GM13977 (cell line): ENCODE results near the gene LRRC46.

Experiments used
- DNase-seq: peaks from one replicate; pipeline ENCODE4 v3.0.0; 2012; ENCODE audit warnings: low spot score
- in situ Hi-C: fragments of 300-500 bp; cut with MboI; formaldehyde crosslinking; loops from one replicate; pipeline ENCODE4 v1.12.0; 2022; ENCODE audit warnings: low sequenced_read_pairs, low pct_unique_long_range_greater_than_20kb, mixed read lengths, inconsistent platforms; ENCODE audit not compliant: unreplicated experiment
- TF ChIP-seq, protein P1 (sequence below): IDR thresholded peaks from 2 replicates; pipeline ENCODE4 v1.5.1; 2012; ENCODE audit warnings: mild to moderate bottlenecking, control low read depth; ENCODE audit not compliant: insufficient read depth; ENCODE audit errors: extremely low read depth, missing control alignments

Gene LRRC46

DNA sequence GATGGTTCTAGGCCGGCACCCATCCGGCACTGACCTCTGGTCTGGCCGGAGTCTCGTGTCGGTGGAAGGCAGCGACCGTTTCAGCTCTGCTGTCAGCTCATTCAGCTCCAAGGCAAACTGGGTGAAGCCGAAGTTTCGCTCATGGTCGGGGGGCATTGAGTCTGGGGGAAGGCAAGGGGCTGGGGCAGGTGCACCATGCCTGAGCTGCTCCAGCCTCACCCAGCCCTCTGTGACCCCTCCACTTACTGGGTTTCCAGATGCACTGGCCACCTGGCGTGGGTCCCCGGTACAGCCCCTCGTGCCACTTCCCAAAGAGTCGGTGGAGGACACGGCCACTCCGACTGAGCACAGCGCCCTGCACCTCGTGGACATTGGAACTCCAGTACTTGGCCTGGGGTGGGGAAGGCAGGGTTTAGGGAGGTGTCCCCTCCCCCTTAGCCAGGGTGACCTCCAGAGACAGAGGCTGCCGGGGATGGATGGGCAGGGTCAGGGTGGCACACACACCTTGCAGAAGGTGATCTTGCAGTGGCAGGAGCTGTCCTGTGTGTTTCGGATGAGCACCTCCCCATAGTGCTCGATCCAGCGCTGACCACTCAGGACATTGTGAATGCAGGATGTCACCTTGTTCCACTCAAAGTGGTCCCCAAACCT lies 22.5 kb upstream of the LRRC46 start:
- DNase-seq: no peak
- TF ChIP-seq, protein P1, sequence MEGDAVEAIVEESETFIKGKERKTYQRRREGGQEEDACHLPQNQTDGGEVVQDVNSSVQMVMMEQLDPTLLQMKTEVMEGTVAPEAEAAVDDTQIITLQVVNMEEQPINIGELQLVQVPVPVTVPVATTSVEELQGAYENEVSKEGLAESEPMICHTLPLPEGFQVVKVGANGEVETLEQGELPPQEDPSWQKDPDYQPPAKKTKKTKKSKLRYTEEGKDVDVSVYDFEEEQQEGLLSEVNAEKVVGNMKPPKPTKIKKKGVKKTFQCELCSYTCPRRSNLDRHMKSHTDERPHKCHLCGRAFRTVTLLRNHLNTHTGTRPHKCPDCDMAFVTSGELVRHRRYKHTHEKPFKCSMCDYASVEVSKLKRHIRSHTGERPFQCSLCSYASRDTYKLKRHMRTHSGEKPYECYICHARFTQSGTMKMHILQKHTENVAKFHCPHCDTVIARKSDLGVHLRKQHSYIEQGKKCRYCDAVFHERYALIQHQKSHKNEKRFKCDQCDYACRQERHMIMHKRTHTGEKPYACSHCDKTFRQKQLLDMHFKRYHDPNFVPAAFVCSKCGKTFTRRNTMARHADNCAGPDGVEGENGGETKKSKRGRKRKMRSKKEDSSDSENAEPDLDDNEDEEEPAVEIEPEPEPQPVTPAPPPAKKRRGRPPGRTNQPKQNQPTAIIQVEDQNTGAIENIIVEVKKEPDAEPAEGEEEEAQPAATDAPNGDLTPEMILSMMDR: no peak
- in situ Hi-C loops: no loop called here

- in situ Hi-C loops: no loop called here
- TF ChIP-seq, protein P1: no peak
- no peak for DNase-seq
Measured at GRCh38 chr17:47810200-47810821, 21.2 kb upstream of the LRRC46 start.

GRCh38 chr17:47810901-47811635 lies 20.4 kb upstream of the LRRC46 start:
- in situ Hi-C loops: no loop called here
- TF ChIP-seq, protein P1: no peak
- DNase-seq: no peak

DNA sequence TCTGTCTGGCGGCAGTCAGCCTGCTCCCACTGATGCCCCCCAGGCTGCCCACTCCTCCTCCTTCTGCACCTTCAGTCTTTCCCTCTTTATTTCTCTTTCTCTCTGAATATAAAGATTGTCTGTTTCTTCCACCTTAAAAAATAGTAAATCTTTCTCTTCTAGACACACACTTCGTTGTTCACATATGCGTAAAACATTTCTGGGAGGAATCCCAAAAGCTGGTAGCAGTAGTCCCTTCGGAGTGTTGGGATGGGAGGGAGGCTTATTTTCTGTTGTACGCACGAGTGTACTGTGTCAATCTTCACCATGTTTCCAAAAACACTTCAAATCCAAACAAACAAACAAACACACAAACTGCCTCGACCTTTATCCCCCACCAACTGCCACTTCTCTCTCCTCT lies 19.8 kb upstream of the LRRC46 start:
- in situ Hi-C loops: no loop called here
- no peak for DNase-seq
- TF ChIP-seq, protein P1: no peak

GRCh38 chr17:47812146-47812920 lies 19.1 kb upstream of the LRRC46 start:
- TF ChIP-seq, protein P1: no peak
- no peak for DNase-seq
- in situ Hi-C loops: no loop called here

DNA sequence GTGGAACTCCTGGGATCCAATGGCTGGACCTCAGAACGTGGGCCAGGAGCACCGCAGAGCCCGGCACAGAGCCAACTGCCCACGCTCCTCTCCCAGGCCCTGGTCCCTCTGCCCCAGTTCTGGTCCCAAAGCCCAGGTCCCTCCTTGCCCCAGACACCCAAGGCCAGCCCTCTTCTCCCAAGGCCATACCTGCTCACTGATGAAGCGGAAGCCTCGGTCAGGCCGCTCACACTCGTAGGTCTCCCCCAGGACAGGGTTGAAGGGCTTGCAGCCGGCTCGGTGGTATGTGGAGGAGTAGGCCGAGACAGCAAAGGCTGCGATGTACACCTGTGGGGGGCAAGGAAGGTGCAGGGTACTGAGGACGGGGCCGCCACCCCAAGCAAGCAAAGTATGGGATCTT lies 18.4 kb upstream of the LRRC46 start:
- TF ChIP-seq, protein P1: no peak
- in situ Hi-C loops: no loop called here
- DNase-seq: no peak
